CD8-positive, alpha-beta memory T cell (primary cell): Measurements from ENCODE around the gene INO80D. TPM values are rescaled to one million over a fixed set of nuclear protein-coding genes. Genes with fewer than 3 reads are reported as not detected.
"Not testable (repeated sequence)": the region's sequence is repeated elsewhere in the genome, so short reads cannot be mapped to it uniquely, and the experiment has no call there.

ENCODE experiments used
- CTCF ChIA-PET: fragments of 350-600 bp; sonication (Branson Sonifier 250); formaldehyde crosslinking; loops from one replicate; lab custom pipeline; 2021; ENCODE audit warnings: antibody characterized with exemption; lab: Charles Lee
- POLR2A ChIA-PET: fragments of 350-600 bp; sonication (Branson Sonifier 250); formaldehyde crosslinking; loops from one replicate; lab custom pipeline; 2021; ENCODE audit warnings: antibody characterized with exemption; lab: Charles Lee
- DNase-seq, 5 donors: peaks; one replicate each; pipeline versions ENCODE4 v3.0.0 to v3.0.0-alpha.2; 2020 to 2022; ENCODE audit warnings: mixed read lengths in 1 of 5
- H3K27ac ChIP-seq: one replicate; pipeline ENCODE4 v1.7.0; 2013; ENCODE audit warnings: low read depth, mild to moderate bottlenecking, low read length, moderate library complexity
- H3K27me3 ChIP-seq: 2 replicates; pipeline ENCODE4 v1.7.0; 2013; ENCODE audit warnings: low read length, mild to moderate bottlenecking; ENCODE audit not compliant: insufficient read depth, poor library complexity, severe bottlenecking
- H3K36me3 ChIP-seq: 2 replicates; pipeline ENCODE4 v1.7.0; 2013; ENCODE audit warnings: mild to moderate bottlenecking, low read length, moderate library complexity; ENCODE audit not compliant: insufficient read depth
- H3K4me1 ChIP-seq: 2 replicates; pipeline ENCODE4 v1.7.0; 2013; ENCODE audit warnings: mild to moderate bottlenecking, low read length, moderate library complexity; ENCODE audit not compliant: insufficient read depth
- H3K4me3 ChIP-seq: 2 replicates; pipeline ENCODE4 v1.7.0; 2013; ENCODE audit warnings: mild to moderate bottlenecking, low read length
- H3K9me3 ChIP-seq: 2 replicates; pipeline ENCODE4 v1.7.0; 2013; ENCODE audit warnings: mild to moderate bottlenecking, low read length
- H3K27ac Mint-ChIP-seq, 8 donors: one replicate each; pipeline ENCODE4 v1.8.0; 2020 to 2021; ENCODE audit warnings: mixed read lengths in 8 of 8, mild to moderate bottlenecking in 6 of 8, inconsistent platforms in 3 of 8, moderate library complexity in 3 of 8
- H3K27me3 Mint-ChIP-seq, 2 donors: one replicate each; pipeline ENCODE4 v1.8.0; 2020 to 2021; ENCODE audit warnings: mixed read lengths in 2 of 2, mild to moderate bottlenecking in 1 of 2, moderate library complexity in 1 of 2
- H3K36me3 Mint-ChIP-seq, 3 donors: one replicate each; pipeline ENCODE4 v1.8.0; 2020 to 2021; ENCODE audit warnings: mixed read lengths in 3 of 3, inconsistent platforms in 1 of 3, mild to moderate bottlenecking in 1 of 3
- H3K4me1 Mint-ChIP-seq, 3 donors: one replicate each; pipeline ENCODE4 v1.8.0; 2020 to 2021; ENCODE audit warnings: mixed read lengths in 3 of 3, inconsistent platforms in 1 of 3, mild to moderate bottlenecking in 1 of 3
- H3K4me3 Mint-ChIP-seq, 7 donors: one replicate each; pipeline ENCODE4 v1.8.0; 2020 to 2021; ENCODE audit warnings: mixed read lengths in 7 of 7, mild to moderate bottlenecking in 6 of 7, moderate library complexity in 4 of 7, inconsistent platforms in 2 of 7
- H3K9me3 Mint-ChIP-seq, 5 donors: one replicate each; pipeline ENCODE4 v1.8.0; 2020 to 2022; ENCODE audit warnings: mixed read lengths in 5 of 5, mild to moderate bottlenecking in 3 of 5, moderate library complexity in 2 of 5, inconsistent platforms in 1 of 5
- polyA plus RNA-seq: library from polyadenylated mRNA; unstranded; fragments of 300-500 nt; fragmentation: Illumina TruSeq; gene quantifications from one replicate; pipeline ENCODE4 v1.2.3, GENCODE V29; 2021
- total RNA-seq, 2 experiments: library from RNA; stranded (reverse); gene quantifications; one replicate each; pipeline ENCODE4 v1.2.3, GENCODE V29; 2021

INO80D gene
- total and polyA plus RNA-seq, 3 experiments from 2014 or later = 10.6 to 22.4 (median 20.7) TPM

GRCh38 chr2:206112108-206112507, 26.1 kb upstream of the INO80D start:
- H3K27ac ChIP-seq = no peak overlapping the region
- Mint-ChIP-seq H3K36me3 (peaks cover 0 to 13% (median 7%) of the 10 kb centered on the region in 3 donors), H3K27me3 (no peaks in the 10 kb centered on the region), H3K9me3 (peaks cover 0 to 7% (median 0%) of the 10 kb centered on the region in 5 donors), H3K27ac (no peak overlapping the region), H3K4me1 (no peaks in the 10 kb centered on the region), H3K4me3 (no peak overlapping the region)
- CTCF ChIA-PET = no interaction called here
- H3K27me3 ChIP-seq = no peaks in the 10 kb centered on the region
- no peak for DNase-seq
- no peaks in the 10 kb centered on the region for H3K4me1 ChIP-seq
- POLR2A ChIA-PET = no interaction called here
- H3K4me3 ChIP-seq = no peak overlapping the region
- H3K36me3 ChIP-seq = no peaks in the 10 kb centered on the region
- H3K9me3 ChIP-seq = no peaks in the 10 kb centered on the region

- Histone ChIP-seq H3K4me1 (no peaks in the 10 kb centered on the region), H3K36me3 (no peaks in the 10 kb centered on the region), H3K4me3 (no peak overlapping the region), H3K9me3 (no peaks in the 10 kb centered on the region), H3K27me3 (no peaks in the 10 kb centered on the region), H3K27ac (no peak overlapping the region)
- no peak for DNase-seq
- ChIA-PET POLR2A (no interaction called here), CTCF (no interaction called here)
- Mint-ChIP-seq H3K36me3 (peaks cover 0 to 4% (median 3%) of the 10 kb centered on the region in 3 donors), H3K9me3 (peaks cover 0 to 7% (median 0%) of the 10 kb centered on the region in 5 donors), H3K27me3 (no peaks in the 10 kb centered on the region), H3K4me1 (no peaks in the 10 kb centered on the region), H3K4me3 (no peak overlapping the region), H3K27ac (peak overlapping the region in 1 of 8 donors; percentile 68)
Observed at GRCh38 chr2:206108713-206109112, 22.7 kb upstream of the INO80D start.

- Mint-ChIP-seq H3K4me3 (no peak overlapping the region), H3K27me3 (no peaks in the 10 kb centered on the region), H3K36me3 (peaks cover 0 to 4% (median 0%) of the 10 kb centered on the region in 3 donors), H3K9me3 (no peaks in the 10 kb centered on the region), H3K4me1 (no peaks in the 10 kb centered on the region), H3K27ac (no peak overlapping the region)
- H3K27me3 ChIP-seq = no peaks in the 10 kb centered on the region
- no peak overlapping the region for H3K4me3 ChIP-seq
- H3K4me1 ChIP-seq = no peaks in the 10 kb centered on the region
- ChIA-PET CTCF (no interaction called here), POLR2A (no interaction called here)
- H3K27ac ChIP-seq = no peak overlapping the region
- H3K36me3 ChIP-seq = no peaks in the 10 kb centered on the region
- H3K9me3 ChIP-seq = no peaks in the 10 kb centered on the region
- DNase-seq = no peak
Observed at GRCh38 chr2:206105541-206105940, 19.6 kb upstream of the INO80D start.

- Mint-ChIP-seq H3K36me3 (peaks cover 0 to 4% (median 0%) of the 10 kb centered on the region in 3 donors), H3K4me1 (no peaks in the 10 kb centered on the region), H3K27me3 (no peaks in the 10 kb centered on the region), H3K4me3 (no peak overlapping the region), H3K27ac (no peak overlapping the region), H3K9me3 (no peaks in the 10 kb centered on the region)
- Histone ChIP-seq H3K4me1 (no peaks in the 10 kb centered on the region), H3K4me3 (no peak overlapping the region), H3K27ac (no peak overlapping the region), H3K9me3 (no peaks in the 10 kb centered on the region), H3K36me3 (no peaks in the 10 kb centered on the region), H3K27me3 (no peaks in the 10 kb centered on the region)
- no peak for DNase-seq
- ChIA-PET POLR2A (no interaction called here), CTCF (no interaction called here)
Observed at GRCh38 chr2:206105038-206105437, 19.1 kb upstream of the INO80D start.

GRCh38 chr2:206098872-206099271, 12.9 kb upstream of the INO80D start:
- H3K4me1 ChIP-seq, H3K36me3 Mint-ChIP-seq, H3K27me3 Mint-ChIP-seq, H3K4me3 Mint-ChIP-seq, DNase-seq, H3K27ac Mint-ChIP-seq, H3K9me3 Mint-ChIP-seq, POLR2A ChIA-PET, H3K9me3 ChIP-seq, H3K4me3 ChIP-seq, H3K27ac ChIP-seq, H3K27me3 ChIP-seq, H3K4me1 Mint-ChIP-seq, H3K36me3 ChIP-seq: not testable (repeated sequence)
- CTCF ChIA-PET = interaction anchor here (1.7 kb wide), 1 partner anchor 13 kb away, joined by 3 read pairs; the partner anchor contains the start of gene INO80D

GRCh38 chr2:206098471-206098870, 12.5 kb upstream of the INO80D start:
- Histone ChIP-seq H3K4me3 (no peak overlapping the region), H3K27me3 (no peaks in the 10 kb centered on the region), H3K4me1 (no peaks in the 10 kb centered on the region), H3K36me3 (no peaks in the 10 kb centered on the region), H3K9me3 (no peaks in the 10 kb centered on the region), H3K27ac (no peak overlapping the region)
- Mint-ChIP-seq H3K36me3 (peaks cover 0 to 4% (median under 1%) of the 10 kb centered on the region in 3 donors), H3K27ac (no peak overlapping the region), H3K4me1 (peaks cover 0 to under 1% (median 0%) of the 10 kb centered on the region in 3 donors), H3K9me3 (no peaks in the 10 kb centered on the region), H3K27me3 (no peaks in the 10 kb centered on the region), H3K4me3 (no peak overlapping the region)
- ChIA-PET POLR2A (no interaction called here), CTCF (interaction anchor here (1.7 kb wide), 1 partner anchor 12 kb away, joined by 3 read pairs; the partner anchor contains the start of gene INO80D)
- DNase-seq = no peak

GRCh38 chr2:206096876-206097275, 10.9 kb upstream of the INO80D start:
- H3K27ac ChIP-seq = no peak overlapping the region
- no peak for DNase-seq
- Mint-ChIP-seq H3K27ac (peak overlapping the region in 1 of 8 donors; percentile 17), H3K36me3 (peaks cover 0 to 5% (median 3%) of the 10 kb centered on the region in 3 donors), H3K27me3 (no peaks in the 10 kb centered on the region), H3K4me1 (peaks cover 0 to 6% (median 4%) of the 10 kb centered on the region in 3 donors), H3K9me3 (no peaks in the 10 kb centered on the region), H3K4me3 (no peak overlapping the region)
- H3K4me3 ChIP-seq = no peak overlapping the region
- no peaks in the 10 kb centered on the region for H3K27me3 ChIP-seq
- no peaks in the 10 kb centered on the region for H3K9me3 ChIP-seq
- H3K4me1 ChIP-seq = no peaks in the 10 kb centered on the region
- ChIA-PET POLR2A (no interaction called here), CTCF (interaction anchor here (1.7 kb wide), 1 partner anchor 11 kb away, joined by 8 read pairs; the partner anchor contains the start of gene INO80D)
- H3K36me3 ChIP-seq = no peaks in the 10 kb centered on the region

GRCh38 chr2:206095536-206096332, 9.8 kb upstream of the INO80D start:
- H3K9me3 Mint-ChIP-seq = no peaks in the 10 kb centered on the region

More at GRCh38 chr2:206095536-206096332, 9.8 kb upstream of the INO80D start:
- DNase-seq = no peak
- H3K36me3 Mint-ChIP-seq = peaks cover 0 to 3% (median 1%) of the 10 kb centered on the region in 3 donors
- H3K4me3 Mint-ChIP-seq = no peak overlapping the region
- no peak overlapping the region for H3K4me3 ChIP-seq
- H3K36me3 ChIP-seq = no peaks in the 10 kb centered on the region
- no peaks in the 10 kb centered on the region for H3K4me1 ChIP-seq
- POLR2A ChIA-PET = no interaction called here
- H3K27ac Mint-ChIP-seq = no peak overlapping the region
- H3K27ac ChIP-seq = no peak overlapping the region
- CTCF ChIA-PET = interaction anchor here (1.7 kb wide), 1 partner anchor 10 kb away, joined by 8 read pairs; the partner anchor contains the start of gene INO80D
- H3K27me3 Mint-ChIP-seq = no peaks in the 10 kb centered on the region
- no peaks in the 10 kb centered on the region for H3K27me3 ChIP-seq
- H3K9me3 ChIP-seq = no peaks in the 10 kb centered on the region
- H3K4me1 Mint-ChIP-seq = peaks cover 0 to 6% (median 4%) of the 10 kb centered on the region in 3 donors
